Measurements from ENCODE around the gene VIM. TPM values are rescaled to one million over a fixed set of nuclear protein-coding genes. Genes with fewer than 3 reads are reported as not detected.

Gene VIM
- total and polyA plus RNA-seq, 2 donors (not counting 1 experiment from before 2014, with no cell fraction given): 343 to 375 TPM

- H3K36me3 ChIP-seq (replicated peaks in 1 of 2; ENCODE audit: control extremely low read depth in 1 of 2, control insufficient read depth in 1 of 2, extremely low read depth in 1 of 2, insufficient read depth in 2 of 2, low read length in 1 of 2): peaks cover 36 to 65% of the 10 kb centered on the region in 2 experiments
- H3K9me3 ChIP-seq (ENCODE audit: control extremely low read depth in 1 of 3, control insufficient read depth in 2 of 3, insufficient read depth in 1 of 3, low read length in 2 of 3): no peaks in the 10 kb centered on the region
- Mint-ChIP-seq H3K27me3 (no peaks in the 10 kb centered on the region), H3K4me3 (no peak overlapping the region), H3K27ac (no peak overlapping the region), H3K4me1 (peaks cover 9% of the 10 kb centered on the region), H3K9me3 (ENCODE audit: insufficient read depth) (no peaks in the 10 kb centered on the region)
- H3K79me2 ChIP-seq (ENCODE audit: control insufficient read depth, insufficient read depth, low read length): no peaks in the 10 kb centered on the region
- TF ChIP-seq CTCF (IDR thresholded peaks at IDR 0.05) (no peak), EZH2 (IDR thresholded peaks at IDR 0.05; ENCODE audit: borderline replicate concordance, insufficient read depth, low read depth, low read length, poor library complexity, severe bottlenecking) (no peak)
- no peaks in the 10 kb centered on the region for H3K27me3 ChIP-seq (replicated peaks in 1 of 4; ENCODE audit: control extremely low read depth in 1 of 4, control insufficient read depth in 3 of 4, insufficient read depth in 4 of 4, low read length in 3 of 4)
- no peak overlapping the region for H2AFZ ChIP-seq (ENCODE audit: insufficient read depth, low read depth, low read length, poor library complexity, severe bottlenecking)
- POLR2A ChIA-PET: no interaction called here
- no peak overlapping the region for H3K27ac ChIP-seq (ENCODE audit: low read length in 2 of 2)
- ATAC-seq (ENCODE audit: low read depth) (no peak), DNase-seq (no peak)
- WGBS (ENCODE audit: insufficient coverage): no CpG with 5 or more reads among the region's 1 CpG
- no peak overlapping the region for H3K9ac ChIP-seq (ENCODE audit: low read length)
- CTCF ChIA-PET: interaction anchor here (0.6 to 1.1 kb wide), 2 partner anchors 20 to 21 kb away, joined by 3 read pairs; no protein-coding TSS in a partner anchor
- peaks cover 51% of the 10 kb centered on the region for H4K20me1 ChIP-seq (ENCODE audit: control insufficient read depth, insufficient read depth, low read length, poor library complexity, severe bottlenecking)
- H3K4me2 ChIP-seq (replicated peaks; ENCODE audit: low read depth, low read length, poor library complexity, severe bottlenecking): no peak overlapping the region
- H3K4me1 ChIP-seq (ENCODE audit: control insufficient read depth in 2 of 2, insufficient read depth in 2 of 2, low read length in 2 of 2): peaks cover 4 to 8% of the 10 kb centered on the region in 2 donors
- no peak overlapping the region for H3K4me3 ChIP-seq (ENCODE audit: control extremely low read depth in 1 of 5, extremely low read depth in 1 of 5, insufficient read depth in 1 of 5, low read depth in 2 of 5, low read length in 4 of 5)
- intact Hi-C loops (cut with micrococcal nuclease): loop anchor here (10.0 kb wide), 3 partner anchors 52 to 802 kb away; partner anchors contain the start of gene PTER
Observed at GRCh38 chr10:17236468-17237148, 8.6 kb downstream of the VIM start.

GRCh38 chr10:17237149-17237527 is 9.1 kb downstream of the VIM start:
- no peaks in the 10 kb centered on the region for H3K9me3 ChIP-seq (ENCODE audit: control extremely low read depth in 1 of 3, control insufficient read depth in 2 of 3, insufficient read depth in 1 of 3, low read length in 2 of 3)
- peaks cover 32 to 60% of the 10 kb centered on the region in 2 experiments for H3K36me3 ChIP-seq (replicated peaks in 1 of 2; ENCODE audit: control extremely low read depth in 1 of 2, control insufficient read depth in 1 of 2, extremely low read depth in 1 of 2, insufficient read depth in 2 of 2, low read length in 1 of 2)
- POLR2A ChIA-PET: interaction anchor here (1.1 kb wide), 1 partner anchor 8 kb away, joined by 3 read pairs; no protein-coding TSS in a partner anchor
- H3K4me1 Mint-ChIP-seq: peaks cover 5% of the 10 kb centered on the region
- no peak overlapping the region for H3K4me2 ChIP-seq (replicated peaks; ENCODE audit: low read depth, low read length, poor library complexity, severe bottlenecking)
- TF ChIP-seq CTCF (IDR thresholded peaks at IDR 0.05) (no peak), EZH2 (IDR thresholded peaks at IDR 0.05; ENCODE audit: borderline replicate concordance, insufficient read depth, low read depth, low read length, poor library complexity, severe bottlenecking) (no peak)
- H3K4me1 ChIP-seq (ENCODE audit: control insufficient read depth in 2 of 2, insufficient read depth in 2 of 2, low read length in 2 of 2): peaks cover 4% of the 10 kb centered on the region in 2 donors
- no CpG with 5 or more reads among the region's 5 CpGs for WGBS (ENCODE audit: insufficient coverage)
- no peaks in the 10 kb centered on the region for H3K9me3 Mint-ChIP-seq (ENCODE audit: insufficient read depth)
- H3K4me3 ChIP-seq (ENCODE audit: control extremely low read depth in 1 of 5, extremely low read depth in 1 of 5, insufficient read depth in 1 of 5, low read depth in 2 of 5, low read length in 4 of 5): no peak overlapping the region
- no peak overlapping the region for H3K9ac ChIP-seq (ENCODE audit: low read length)
- no peak overlapping the region for H3K4me3 Mint-ChIP-seq
- CTCF ChIA-PET: interaction anchor here (0.6 to 1.6 kb wide), 2 partner anchors 20 to 36 kb away, joined by 3 read pairs; partner anchors contain the start of gene TRDMT1
- H4K20me1 ChIP-seq (ENCODE audit: control insufficient read depth, insufficient read depth, low read length, poor library complexity, severe bottlenecking): peaks cover 46% of the 10 kb centered on the region
- no peaks in the 10 kb centered on the region for H3K79me2 ChIP-seq (ENCODE audit: control insufficient read depth, insufficient read depth, low read length)
- no peak overlapping the region for H3K27ac Mint-ChIP-seq
- DNase-seq (no peak), ATAC-seq (ENCODE audit: low read depth) (no peak)
- intact Hi-C loops (cut with micrococcal nuclease): loop anchor here (10.0 kb wide), 3 partner anchors 52 to 802 kb away; partner anchors contain the start of gene PTER
- H3K27me3 ChIP-seq (replicated peaks in 1 of 4; ENCODE audit: control extremely low read depth in 1 of 4, control insufficient read depth in 3 of 4, insufficient read depth in 4 of 4, low read length in 3 of 4): no peaks in the 10 kb centered on the region
- no peak overlapping the region for H2AFZ ChIP-seq (ENCODE audit: insufficient read depth, low read depth, low read length, poor library complexity, severe bottlenecking)
- H3K27me3 Mint-ChIP-seq: no peaks in the 10 kb centered on the region
- H3K27ac ChIP-seq (ENCODE audit: low read length in 2 of 2): no peak overlapping the region
